ENCODE data around the gene FLYWCH2. TPM values are rescaled to one million over a fixed set of nuclear protein-coding genes. Genes with fewer than 3 reads are reported as not detected.

Gene FLYWCH2
- total RNA-seq, 1 experiment from 2014 or later: 16.5 TPM

GRCh38 chr16:2859686-2860265 is 23.2 kb upstream of the FLYWCH2 start:
- H4K91ac ChIP-seq (ENCODE audit: insufficient read length, low read depth, low read length): no peak overlapping the region
- H2BK15ac ChIP-seq (ENCODE audit: low read depth, low read length): no peak overlapping the region
- no peak overlapping the region for H3K14ac ChIP-seq (ENCODE audit: insufficient read depth, low read length)
- no peak overlapping the region for H3K4me2 ChIP-seq (ENCODE audit: insufficient read depth, insufficient read length, low read length)
- H4K20me1 ChIP-seq (ENCODE audit: control insufficient read depth, insufficient read depth, insufficient read length): no peaks in the 10 kb centered on the region
- no peak overlapping the region for H2AK5ac ChIP-seq (ENCODE audit: insufficient read length, low read length)
- H2BK12ac ChIP-seq (ENCODE audit: insufficient read length, low read depth, low read length): no peak overlapping the region
- H2AFZ ChIP-seq (ENCODE audit: low read length): no peak overlapping the region
- H3K18ac ChIP-seq (ENCODE audit: insufficient read length, low read depth, low read length): no peak overlapping the region
- no peak overlapping the region for H3K9ac ChIP-seq (ENCODE audit: extremely low read depth, insufficient read length, low read length)
- Mint-ChIP-seq H3K27me3 (ENCODE audit: low read depth) (peaks cover 46% of the 10 kb centered on the region), H3K4me1 (peaks cover 5 to 7% of the 10 kb centered on the region in 2 experiments; a peak in 3 of 4 replicates), H3K27ac (no peak overlapping the region), H3K4me3 (no peak overlapping the region), H3K9me3 (peaks cover 11 to 16% of the 10 kb centered on the region in 2 experiments), H3K36me3 (ENCODE audit: insufficient read depth in 1 of 3, low read depth in 3 of 3) (peaks cover under 1 to 2% (median 2%) of the 10 kb centered on the region in 3 experiments; a peak in 5 of 7 replicates)
- no peak overlapping the region for H3K56ac ChIP-seq (ENCODE audit: insufficient read length, low read depth, low read length)
- H3K27ac ChIP-seq (ENCODE audit: insufficient read length, low read depth, low read length): no peak overlapping the region
- WGBS (ENCODE audit: extremely low coverage, insufficient read length, low lambda C conversion rate): no CpG with 5 or more reads among the region's 10 CpGs
- H4K5ac ChIP-seq (ENCODE audit: insufficient read length, low read depth, low read length): no peak overlapping the region
- H3K23ac ChIP-seq (ENCODE audit: insufficient read length, low read depth, low read length): no peak overlapping the region
- no peaks in the 10 kb centered on the region for H3K9me3 ChIP-seq (ENCODE audit: control insufficient read depth, low read depth, low read length)
- no peak overlapping the region for H3T11ph ChIP-seq (ENCODE audit: low read length)
- no peaks in the 10 kb centered on the region for H3K79me2 ChIP-seq (ENCODE audit: insufficient read depth, low read length)
- peaks cover 5% of the 10 kb centered on the region for H3K23me2 ChIP-seq (ENCODE audit: insufficient read length, low read depth, low read length, poor library complexity, severe bottlenecking)
- no peak overlapping the region for H4K8ac ChIP-seq (replicated peaks; ENCODE audit: insufficient read length, low read depth, low read length)
- H2BK20ac ChIP-seq (ENCODE audit: low read depth, low read length, poor library complexity, severe bottlenecking): no peak overlapping the region
- no peak overlapping the region for H2BK5ac ChIP-seq (ENCODE audit: insufficient read length, low read length)
- H3K4me1 ChIP-seq (ENCODE audit: insufficient read depth, low read length): no peaks in the 10 kb centered on the region
- TF ChIP-seq CTCF (conservative IDR thresholded peaks at IDR 0.05): no peak
- H3K79me1 ChIP-seq (ENCODE audit: insufficient read depth, low read depth, low read length, poor library complexity, severe bottlenecking): no peaks in the 10 kb centered on the region
- H2BK120ac ChIP-seq (ENCODE audit: low read depth, low read length, poor library complexity, severe bottlenecking): no peak overlapping the region
- no peak overlapping the region for H3K4ac ChIP-seq (ENCODE audit: low read depth, low read length)
- no peaks in the 10 kb centered on the region; the same call in 1 of the 2 replicates for H3K27me3 ChIP-seq (ENCODE audit: insufficient read depth, low read length)
- DNase-seq: no peak

Measured in H9 (cell line).